Measurements from ENCODE around the gene ASB2.

ASB2 gene

DNA sequence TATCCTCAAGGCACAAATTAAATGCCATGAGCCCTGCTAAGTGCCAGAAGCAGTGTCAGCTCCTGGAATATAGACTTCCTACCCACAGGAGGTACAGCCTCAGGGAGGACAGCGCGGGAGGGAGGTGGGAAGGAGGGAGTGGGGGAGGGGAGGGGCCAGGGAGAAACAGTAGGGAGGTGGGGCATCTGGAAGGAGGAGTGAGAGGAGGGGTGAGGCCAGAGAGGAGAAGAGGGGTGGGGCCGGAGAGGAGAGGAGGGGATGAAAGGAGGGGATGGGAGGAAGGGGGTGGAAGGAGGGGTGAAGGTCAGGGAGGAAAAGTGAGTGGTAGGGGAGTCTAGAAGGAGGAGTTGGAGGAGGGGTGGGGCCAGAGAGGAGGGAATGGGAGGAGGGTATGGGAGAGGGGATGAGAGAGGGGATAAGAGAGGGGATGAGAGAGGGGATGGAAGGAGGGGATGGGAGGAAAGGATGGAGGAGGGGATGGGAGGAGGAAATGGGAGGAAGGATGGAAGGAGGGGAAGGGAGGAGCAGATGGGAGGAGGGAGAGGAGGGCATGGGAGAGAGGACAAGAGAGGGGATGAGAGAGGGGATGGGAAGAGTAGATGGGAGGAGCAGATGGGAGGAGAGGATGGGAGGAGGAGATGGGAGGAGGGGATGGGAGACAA lies 11.6 kb upstream of the ASB2 start:
- peaks cover 18% of the 10 kb centered on the region for H3K27me3 ChIP-seq (ENCODE audit: insufficient read depth, low read length, poor library complexity)
- no peak overlapping the region for H2AFZ ChIP-seq (ENCODE audit: low read depth, low read length)
- H4K20me1 ChIP-seq (ENCODE audit: insufficient read depth, low read length) = peaks cover 16% of the 10 kb centered on the region; the same call in 1 of the 2 replicates
- no peak overlapping the region for H3K27ac ChIP-seq (ENCODE audit: low read length)
- H3K36me3 ChIP-seq (ENCODE audit: insufficient read depth, low read length) = no peaks in the 10 kb centered on the region
- ATAC-seq (ENCODE audit: insufficient read depth, low read depth) (no peak), DNase-seq (no peak)
- no peaks in the 10 kb centered on the region for H3K9me3 ChIP-seq (ENCODE audit: insufficient read depth, low read length, severe bottlenecking)
- no peak overlapping the region for H3K9ac ChIP-seq (ENCODE audit: low read depth, low read length)
- no peaks in the 10 kb centered on the region for H3K4me1 ChIP-seq (ENCODE audit: insufficient read depth, low read length)
- TF ChIP-seq, protein P1, sequence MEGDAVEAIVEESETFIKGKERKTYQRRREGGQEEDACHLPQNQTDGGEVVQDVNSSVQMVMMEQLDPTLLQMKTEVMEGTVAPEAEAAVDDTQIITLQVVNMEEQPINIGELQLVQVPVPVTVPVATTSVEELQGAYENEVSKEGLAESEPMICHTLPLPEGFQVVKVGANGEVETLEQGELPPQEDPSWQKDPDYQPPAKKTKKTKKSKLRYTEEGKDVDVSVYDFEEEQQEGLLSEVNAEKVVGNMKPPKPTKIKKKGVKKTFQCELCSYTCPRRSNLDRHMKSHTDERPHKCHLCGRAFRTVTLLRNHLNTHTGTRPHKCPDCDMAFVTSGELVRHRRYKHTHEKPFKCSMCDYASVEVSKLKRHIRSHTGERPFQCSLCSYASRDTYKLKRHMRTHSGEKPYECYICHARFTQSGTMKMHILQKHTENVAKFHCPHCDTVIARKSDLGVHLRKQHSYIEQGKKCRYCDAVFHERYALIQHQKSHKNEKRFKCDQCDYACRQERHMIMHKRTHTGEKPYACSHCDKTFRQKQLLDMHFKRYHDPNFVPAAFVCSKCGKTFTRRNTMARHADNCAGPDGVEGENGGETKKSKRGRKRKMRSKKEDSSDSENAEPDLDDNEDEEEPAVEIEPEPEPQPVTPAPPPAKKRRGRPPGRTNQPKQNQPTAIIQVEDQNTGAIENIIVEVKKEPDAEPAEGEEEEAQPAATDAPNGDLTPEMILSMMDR (IDR thresholded peaks at IDR 0.05; ENCODE audit: borderline replicate concordance, extremely low read depth, low read length, poor library complexity, severe bottlenecking) = no peak
- no peak for TF ChIP-seq EZH2 (IDR thresholded peaks at IDR 0.05; ENCODE audit: borderline replicate concordance, low read depth, low read length, severe bottlenecking)
- no peak overlapping the region for H3K4me3 ChIP-seq (ENCODE audit: low read depth in 1 of 2, low read length in 2 of 2)
- no peaks in the 10 kb centered on the region for H3K79me2 ChIP-seq (ENCODE audit: insufficient read depth, low read length)
- no peak overlapping the region for H3K4me2 ChIP-seq (ENCODE audit: insufficient read depth, low read length)

DNA sequence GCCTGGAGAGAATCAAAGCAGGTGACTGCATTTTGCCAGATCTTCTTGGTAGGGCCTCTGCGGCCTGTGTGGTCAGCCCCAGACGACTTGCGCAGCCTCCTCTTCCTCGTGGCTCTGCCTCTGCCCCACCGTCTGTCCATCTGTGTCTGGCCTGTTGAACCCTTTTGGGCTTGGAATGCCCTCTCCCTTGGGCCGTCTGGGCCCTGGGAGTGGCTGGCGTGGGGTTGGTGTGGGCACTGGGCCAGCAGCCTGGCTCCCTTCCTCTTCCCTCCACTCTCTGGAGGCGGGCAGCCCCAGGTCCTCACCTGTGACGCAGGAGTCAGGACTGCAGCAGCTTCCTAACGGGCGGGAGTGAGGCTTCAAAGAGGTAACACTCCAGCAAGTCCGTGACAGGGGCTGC lies 11.0 kb upstream of the ASB2 start:
- no peaks in the 10 kb centered on the region for H3K4me1 ChIP-seq (ENCODE audit: insufficient read depth, low read length)
- no peak overlapping the region for H3K27ac ChIP-seq (ENCODE audit: low read length)
- H3K4me2 ChIP-seq (ENCODE audit: insufficient read depth, low read length) = no peak overlapping the region
- H3K9ac ChIP-seq (ENCODE audit: low read depth, low read length) = no peak overlapping the region
- H2AFZ ChIP-seq (ENCODE audit: low read depth, low read length) = no peak overlapping the region
- no peaks in the 10 kb centered on the region for H3K36me3 ChIP-seq (ENCODE audit: insufficient read depth, low read length)
- no peak for DNase-seq
- peaks cover 16% of the 10 kb centered on the region; the same call in 1 of the 2 replicates for H4K20me1 ChIP-seq (ENCODE audit: insufficient read depth, low read length)
- H3K4me3 ChIP-seq (ENCODE audit: low read depth in 1 of 2, low read length in 2 of 2) = no peak overlapping the region
- H3K79me2 ChIP-seq (ENCODE audit: insufficient read depth, low read length) = no peaks in the 10 kb centered on the region
- peaks cover 18% of the 10 kb centered on the region for H3K27me3 ChIP-seq (ENCODE audit: insufficient read depth, low read length, poor library complexity)
- H3K9me3 ChIP-seq (ENCODE audit: insufficient read depth, low read length, severe bottlenecking) = no peaks in the 10 kb centered on the region
- ATAC-seq (ENCODE audit: insufficient read depth, low read depth) = no peak
- TF ChIP-seq, protein P1 (IDR thresholded peaks at IDR 0.05; ENCODE audit: borderline replicate concordance, extremely low read depth, low read length, poor library complexity, severe bottlenecking) = no peak
- no peak for TF ChIP-seq EZH2 (IDR thresholded peaks at IDR 0.05; ENCODE audit: borderline replicate concordance, low read depth, low read length, severe bottlenecking)

DNA sequence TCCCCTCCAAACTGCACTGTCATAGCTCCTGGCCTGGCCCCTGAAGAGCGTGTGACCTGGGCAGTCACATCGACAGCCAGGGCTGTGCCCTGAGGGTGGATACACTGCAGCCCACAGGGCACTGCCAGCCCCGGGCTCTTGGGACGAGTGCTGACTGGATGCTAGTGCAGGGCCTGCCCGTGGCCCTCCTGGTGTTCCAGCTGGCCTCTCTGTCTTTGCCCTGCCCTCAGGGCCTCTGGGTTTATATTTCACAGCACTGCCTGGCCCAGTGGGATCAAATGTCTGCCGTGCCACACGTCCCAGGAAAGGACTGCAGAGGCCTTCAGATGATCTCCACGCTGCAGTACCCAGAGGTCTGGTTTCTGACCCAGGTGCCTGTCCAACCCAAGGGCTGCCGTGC lies 10.6 kb upstream of the ASB2 start:
- Histone ChIP-seq H2AFZ (ENCODE audit: low read depth, low read length) (no peak overlapping the region), H3K36me3 (ENCODE audit: insufficient read depth, low read length) (no peaks in the 10 kb centered on the region), H3K4me1 (ENCODE audit: insufficient read depth, low read length) (no peaks in the 10 kb centered on the region), H3K9ac (ENCODE audit: low read depth, low read length) (no peak overlapping the region), H3K4me3 (ENCODE audit: low read depth in 1 of 2, low read length in 2 of 2) (no peak overlapping the region), H3K27me3 (ENCODE audit: insufficient read depth, low read length, poor library complexity) (peaks cover 18% of the 10 kb centered on the region), H3K9me3 (ENCODE audit: insufficient read depth, low read length, severe bottlenecking) (no peaks in the 10 kb centered on the region), H3K4me2 (ENCODE audit: insufficient read depth, low read length) (no peak overlapping the region), H3K27ac (ENCODE audit: low read length) (no peak overlapping the region), H3K79me2 (ENCODE audit: insufficient read depth, low read length) (no peaks in the 10 kb centered on the region), H4K20me1 (ENCODE audit: insufficient read depth, low read length) (peaks cover 16% of the 10 kb centered on the region; the same call in 1 of the 2 replicates)
- TF ChIP-seq EZH2 (IDR thresholded peaks at IDR 0.05; ENCODE audit: borderline replicate concordance, low read depth, low read length, severe bottlenecking) = no peak
- TF ChIP-seq, protein P1 (IDR thresholded peaks at IDR 0.05; ENCODE audit: borderline replicate concordance, extremely low read depth, low read length, poor library complexity, severe bottlenecking) = no peak
- DNase-seq = no peak
- no peak for ATAC-seq (ENCODE audit: insufficient read depth, low read depth)

Measured in DND-41 (cell line).